GM20000 (cell line): Measurements from ENCODE around the gene GRID1.

Source experiments
- DNase-seq: peaks from one replicate; pipeline ENCODE4 v3.0.0; 2012; ENCODE audit warnings: low spot score
- CTCF ChIP-seq: IDR thresholded peaks from 2 replicates; pipeline ENCODE4 v1.5.1; 2012; ENCODE audit warnings: mild to moderate bottlenecking, control low read depth; ENCODE audit errors: extremely low read depth, missing control alignments

GRID1 gene

GRCh38 chr10:86256690-86257315, 109.8 kb downstream of the GRID1 start:
- no peak for DNase-seq
- TF ChIP-seq CTCF: no peak

GRCh38 chr10:86255405-86256251, 111.0 kb downstream of the GRID1 start:
- DNase-seq: no peak

GRCh38 chr10:86254526-86255174, 111.9 kb downstream of the GRID1 start:
- no peak for DNase-seq
- no peak for TF ChIP-seq CTCF

More at GRCh38 chr10:86255405-86256251, 111.0 kb downstream of the GRID1 start:
- TF ChIP-seq CTCF: no peak

GRCh38 chr10:86254081-86254480, 112.5 kb downstream of the GRID1 start:
- no peak for DNase-seq
- no peak for TF ChIP-seq CTCF

- DNase-seq: no peak
These were observed 113.2 kb downstream of the GRID1 start for GRCh38 chr10:86253091-86254072.

GRCh38 chr10:86252556-86252955, 114.0 kb downstream of the GRID1 start:
- TF ChIP-seq CTCF: no peak
- DNase-seq: no peak

More at GRCh38 chr10:86253091-86254072, 113.2 kb downstream of the GRID1 start:
- TF ChIP-seq CTCF: no peak
